NT2/D1 (cell line): Measurements from ENCODE around the gene NTM.

Source experiments
- SUZ12 ChIP-seq: IDR thresholded peaks from 2 replicates; pipeline ENCODE4 v1.6.1; 2011; ENCODE audit not compliant: insufficient read length, insufficient read depth; ENCODE audit errors: extremely low read depth
- YY1 ChIP-seq: IDR thresholded peaks from 2 replicates; pipeline ENCODE4 v1.6.1; 2011; ENCODE audit not compliant: insufficient read length, insufficient read depth

DNA sequence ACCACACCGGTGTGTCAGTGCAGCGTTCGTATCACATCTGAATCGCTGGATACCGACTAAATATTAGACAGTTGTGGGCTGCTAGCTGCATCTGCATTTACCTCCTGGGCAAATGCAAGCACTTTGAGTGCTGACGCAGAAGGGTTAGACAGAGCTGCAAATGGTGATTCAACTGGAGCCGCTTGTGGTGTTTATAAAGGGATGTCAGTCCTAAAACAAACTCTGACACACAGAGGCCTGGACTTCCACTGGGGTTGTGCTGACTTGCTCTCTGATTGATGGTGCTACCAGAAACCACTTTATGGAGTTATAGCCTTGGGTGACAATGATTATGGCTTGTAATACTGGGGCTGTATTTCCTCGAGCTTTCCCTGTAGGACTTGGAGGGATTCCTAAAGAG, 374.4 kb downstream of the NTM start:
- TF ChIP-seq SUZ12 (no peak), YY1 (no peak)
